22Rv1 (cell line): Measurements from ENCODE around the gene TGFBR2.

Source experiments
- CTCF ChIP-seq: fragments of 450-650 bp; IDR thresholded peaks from 2 replicates; pipeline ENCODE4 v1.5.1; 2017; ENCODE audit warnings: mild to moderate bottlenecking
- ZFX ChIP-seq: fragments of 450-650 bp; IDR thresholded peaks from 2 replicates; pipeline ENCODE4 v1.6.1; 2017; ENCODE audit warnings: antibody characterized with exemption, borderline replicate concordance

- no peak for TF ChIP-seq CTCF
- TF ChIP-seq ZFX, result no peak
Measured at GRCh38 chr3:30663533-30664241, 57.3 kb downstream of the TGFBR2 start.
